GM12801 (cell line): Measurements from ENCODE around the gene GRPEL2.

Experiments used
- TF ChIP-seq, protein P1 (sequence below): IDR thresholded peaks from one replicate; pipeline ENCODE4 v1.5.1; 2011; ENCODE audit warnings: control low read depth; ENCODE audit not compliant: insufficient read length; ENCODE audit errors: extremely low read depth

GRPEL2 gene

DNA sequence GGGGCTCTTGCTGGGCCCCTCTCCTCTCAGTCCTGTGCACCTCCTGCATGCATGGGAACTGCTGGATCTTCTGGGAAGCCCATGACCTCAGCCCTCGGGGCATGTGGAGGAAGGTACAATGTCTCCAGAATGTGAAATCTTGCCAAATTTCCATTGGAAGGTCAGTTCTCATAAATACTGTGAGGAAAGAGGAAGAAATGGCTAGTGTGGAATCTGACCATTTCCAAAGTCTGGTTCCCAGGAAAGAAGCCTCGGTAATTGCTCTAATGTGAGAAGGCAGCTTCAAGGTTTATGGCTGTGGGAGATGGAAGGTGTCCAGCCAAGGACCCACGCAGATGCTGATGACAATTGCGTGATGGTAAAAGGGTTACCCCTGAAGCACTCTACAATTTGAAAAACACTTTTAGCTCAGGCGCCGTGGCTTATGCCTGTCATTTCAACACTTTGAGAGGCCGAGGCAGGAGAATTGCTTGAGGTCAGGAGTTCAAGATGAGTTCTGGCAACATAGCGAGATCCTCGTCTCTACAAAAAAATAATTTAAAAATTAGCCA, 41.9 kb downstream of the GRPEL2 start:
- TF ChIP-seq, protein P1, sequence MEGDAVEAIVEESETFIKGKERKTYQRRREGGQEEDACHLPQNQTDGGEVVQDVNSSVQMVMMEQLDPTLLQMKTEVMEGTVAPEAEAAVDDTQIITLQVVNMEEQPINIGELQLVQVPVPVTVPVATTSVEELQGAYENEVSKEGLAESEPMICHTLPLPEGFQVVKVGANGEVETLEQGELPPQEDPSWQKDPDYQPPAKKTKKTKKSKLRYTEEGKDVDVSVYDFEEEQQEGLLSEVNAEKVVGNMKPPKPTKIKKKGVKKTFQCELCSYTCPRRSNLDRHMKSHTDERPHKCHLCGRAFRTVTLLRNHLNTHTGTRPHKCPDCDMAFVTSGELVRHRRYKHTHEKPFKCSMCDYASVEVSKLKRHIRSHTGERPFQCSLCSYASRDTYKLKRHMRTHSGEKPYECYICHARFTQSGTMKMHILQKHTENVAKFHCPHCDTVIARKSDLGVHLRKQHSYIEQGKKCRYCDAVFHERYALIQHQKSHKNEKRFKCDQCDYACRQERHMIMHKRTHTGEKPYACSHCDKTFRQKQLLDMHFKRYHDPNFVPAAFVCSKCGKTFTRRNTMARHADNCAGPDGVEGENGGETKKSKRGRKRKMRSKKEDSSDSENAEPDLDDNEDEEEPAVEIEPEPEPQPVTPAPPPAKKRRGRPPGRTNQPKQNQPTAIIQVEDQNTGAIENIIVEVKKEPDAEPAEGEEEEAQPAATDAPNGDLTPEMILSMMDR = no peak

DNA sequence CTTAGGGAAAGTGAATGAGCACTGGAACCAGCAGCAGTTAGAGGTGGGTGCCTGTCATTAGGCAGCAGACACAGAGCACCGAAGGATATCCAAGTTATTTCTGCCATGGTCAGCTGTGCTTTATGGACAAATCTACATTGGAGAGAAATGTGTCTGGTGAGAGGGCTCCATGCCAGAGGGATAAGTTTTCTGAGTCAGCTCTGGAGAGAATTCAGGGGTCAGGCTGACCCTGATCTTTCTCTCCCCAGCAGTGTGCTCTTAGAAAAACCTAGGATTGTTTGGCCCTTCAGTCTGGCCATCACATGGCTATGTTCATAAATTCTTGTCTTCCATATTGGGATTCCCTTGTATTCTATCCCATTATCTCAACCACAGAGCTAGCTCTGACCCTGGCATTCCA, 42.7 kb downstream of the GRPEL2 start:
- TF ChIP-seq, protein P1 = no peak

DNA sequence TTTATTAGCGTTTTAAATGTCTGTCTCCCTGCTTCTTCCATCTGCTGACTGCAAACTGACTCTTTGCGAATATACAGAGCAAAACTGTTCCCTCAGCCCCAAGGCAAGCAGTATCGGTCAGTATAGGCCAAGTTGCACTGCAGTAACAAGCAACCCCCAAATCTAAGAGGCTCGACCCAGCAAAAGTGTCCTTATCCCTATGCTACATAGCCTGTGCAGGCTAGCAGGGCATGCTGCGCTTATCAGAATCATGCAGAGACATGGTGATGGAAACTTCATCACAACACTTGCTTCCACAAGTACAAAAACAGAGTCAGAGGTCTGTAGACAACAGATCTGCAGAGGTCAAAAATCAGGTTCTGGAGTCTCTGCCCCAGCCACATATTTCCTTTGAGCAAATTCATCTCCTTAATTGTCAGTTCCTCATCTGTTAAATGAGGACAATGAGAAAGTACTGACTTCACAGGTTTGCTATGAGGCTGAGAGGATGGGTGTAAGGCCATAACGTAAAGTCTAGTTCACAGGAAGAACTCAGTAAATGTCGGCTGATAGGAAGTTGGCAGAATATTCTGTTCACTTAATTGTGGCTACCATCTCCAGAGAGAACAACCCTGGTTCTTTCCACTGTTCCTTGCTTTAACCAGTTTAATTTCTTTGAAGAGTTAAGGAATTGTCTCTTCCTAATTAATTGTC, 43.3 kb downstream of the GRPEL2 start:
- TF ChIP-seq, protein P1 = no peak

DNA sequence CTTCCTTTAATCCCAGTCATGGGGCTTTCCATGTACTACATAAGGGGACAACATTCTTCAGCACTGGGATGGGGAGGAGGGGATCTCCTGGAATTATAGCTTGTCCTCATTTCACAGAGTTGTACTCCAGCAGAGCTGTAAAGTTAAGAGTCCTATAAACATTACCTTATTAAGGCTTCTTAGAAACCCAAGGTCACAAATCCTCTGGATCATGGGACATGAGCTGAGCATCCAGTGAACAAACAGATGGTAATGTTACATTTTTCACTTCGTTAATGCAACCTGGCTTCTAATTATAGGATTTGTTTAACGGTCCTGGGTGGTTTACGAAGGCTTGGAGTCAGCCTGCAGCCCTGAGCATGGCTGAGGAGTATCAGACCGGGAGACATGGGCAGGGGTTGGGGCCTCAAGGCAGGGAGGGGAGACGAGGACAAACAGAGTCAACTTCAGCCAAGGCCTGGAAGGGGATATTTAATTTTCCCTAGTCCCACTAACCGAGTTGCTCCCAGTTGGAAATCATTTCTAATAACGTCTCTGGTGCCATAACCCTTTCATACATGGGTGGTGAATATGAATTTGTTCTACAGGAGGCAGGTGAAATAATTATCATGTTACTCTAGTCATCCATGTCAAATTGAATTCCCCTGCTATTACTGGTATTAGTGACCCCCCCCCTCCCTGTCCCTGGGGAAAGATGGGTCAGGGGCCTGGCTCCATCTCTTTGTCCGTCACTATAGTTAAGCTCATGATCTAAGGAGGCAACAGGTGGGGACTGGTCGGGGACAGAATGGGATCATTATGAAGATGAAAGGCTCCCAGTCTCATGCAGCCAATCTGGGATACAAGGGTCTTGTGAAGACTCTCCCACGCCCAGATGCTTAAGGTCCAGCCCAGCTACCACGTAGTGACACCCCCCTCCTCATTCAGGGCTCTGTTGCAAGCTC, 44.5 kb downstream of the GRPEL2 start:
- TF ChIP-seq, protein P1 = no peak

DNA sequence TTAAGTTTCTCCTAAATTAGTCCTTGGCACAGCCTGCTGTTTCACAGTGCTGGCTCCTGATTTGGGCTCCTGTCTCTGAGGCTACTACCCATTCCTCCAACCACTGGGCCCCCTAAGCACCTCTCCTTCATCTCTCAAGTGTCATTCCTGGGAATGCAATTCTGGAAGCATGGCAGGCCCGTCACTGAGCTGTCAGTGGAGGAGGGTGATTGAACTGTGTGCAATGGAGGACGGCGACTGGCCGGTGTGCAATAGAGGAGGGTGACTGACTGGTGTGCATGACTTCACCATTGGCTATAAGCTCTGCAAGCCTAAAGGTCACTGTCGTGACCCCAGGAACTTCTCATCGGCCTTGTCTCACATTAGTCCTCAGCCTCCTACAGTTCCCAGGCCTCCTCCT, 46.2 kb downstream of the GRPEL2 start:
- TF ChIP-seq, protein P1 = no peak

DNA sequence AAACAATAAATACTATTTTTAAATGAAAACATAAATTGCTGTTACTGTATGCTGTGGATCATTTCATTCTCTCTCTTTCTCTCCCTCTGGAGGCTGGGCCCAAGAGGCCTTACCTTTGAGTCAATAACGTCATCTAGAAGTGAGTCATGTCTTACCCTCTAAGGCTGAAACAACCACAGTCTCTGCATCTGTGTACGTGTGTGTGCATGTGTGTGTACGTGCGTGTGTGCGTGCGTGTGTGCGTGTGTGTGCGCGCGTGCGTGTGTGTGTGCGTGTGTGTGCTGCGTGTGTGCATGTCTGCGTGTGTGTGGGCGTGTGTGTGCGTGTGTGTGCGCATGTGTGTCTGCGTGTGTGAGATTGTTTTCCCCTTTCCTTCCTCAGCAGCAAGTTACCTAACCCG, 47.4 kb downstream of the GRPEL2 start:
- TF ChIP-seq, protein P1 = no peak

DNA sequence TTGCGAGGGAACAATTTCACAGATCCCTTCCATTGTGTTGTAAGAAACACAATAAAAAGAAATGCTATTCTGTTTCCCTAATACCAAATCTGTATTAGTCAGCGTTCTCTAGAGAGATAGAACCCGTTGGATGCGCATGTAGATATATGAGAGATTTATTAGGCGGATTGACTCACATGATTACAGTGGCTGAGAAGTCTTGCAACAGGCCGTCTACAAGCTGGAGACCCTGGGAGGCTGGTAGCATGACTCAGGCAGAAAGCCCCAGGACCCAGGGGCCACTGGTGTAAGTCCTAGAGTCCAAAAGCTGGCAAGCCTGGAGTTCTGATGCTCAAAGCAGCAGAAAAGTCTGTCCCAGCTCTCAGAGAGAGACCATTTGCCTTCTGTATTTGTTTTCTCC, 52.2 kb downstream of the GRPEL2 start:
- TF ChIP-seq, protein P1 = no peak
